H9 (cell line): ENCODE data around the gene ALG13. TPM values are rescaled to one million over a fixed set of nuclear protein-coding genes. Genes with fewer than 3 reads are reported as not detected.

Source experiments
- DNase-seq: peaks from one replicate; pipeline ENCODE4 v3.0.0-alpha.2; 2017
- H2AFZ ChIP-seq: one replicate; pipeline ENCODE4 v1.6.1; 2013; ENCODE audit warnings: mild to moderate bottlenecking, low read length, control low read depth, moderate library complexity
- H2AK5ac ChIP-seq: 2 replicates; pipeline ENCODE4 v1.6.1; 2013; ENCODE audit warnings: low read length, control low read depth, mixed read lengths; ENCODE audit not compliant: insufficient read length
- H2BK120ac ChIP-seq: one replicate; pipeline ENCODE4 v1.6.1; 2013; ENCODE audit warnings: low read depth, mild to moderate bottlenecking, low read length, control low read depth, inconsistent platforms; ENCODE audit not compliant: poor library complexity, severe bottlenecking
- H2BK12ac ChIP-seq: 2 replicates; pipeline ENCODE4 v1.6.1; 2013; ENCODE audit warnings: low read length, control low read depth, mixed read lengths, low read depth; ENCODE audit not compliant: insufficient read length
- H2BK15ac ChIP-seq: 2 replicates; pipeline ENCODE4 v1.6.1; 2013; ENCODE audit warnings: low read depth, low read length, control low read depth
- H2BK20ac ChIP-seq: one replicate; pipeline ENCODE4 v1.6.1; 2013; ENCODE audit warnings: low read depth, mild to moderate bottlenecking, low read length, control low read depth, inconsistent platforms; ENCODE audit not compliant: poor library complexity, severe bottlenecking
- H2BK5ac ChIP-seq: 2 replicates; pipeline ENCODE4 v1.6.1; 2013; ENCODE audit warnings: low read length, control low read depth, mixed read lengths; ENCODE audit not compliant: insufficient read length
- H3K14ac ChIP-seq: 2 replicates; pipeline ENCODE4 v1.6.1; 2013; ENCODE audit warnings: low read length, control low read depth; ENCODE audit not compliant: insufficient read depth
- H3K18ac ChIP-seq: 2 replicates; pipeline ENCODE4 v1.6.1; 2013; ENCODE audit warnings: low read depth, mild to moderate bottlenecking, mixed read lengths, low read length, control low read depth; ENCODE audit not compliant: insufficient read length
- H3K23ac ChIP-seq: 2 replicates; pipeline ENCODE4 v1.6.1; 2013; ENCODE audit warnings: low read length, control low read depth, mixed read lengths, low read depth; ENCODE audit not compliant: insufficient read length
- H3K23me2 ChIP-seq: 2 replicates; pipeline ENCODE4 v1.6.1; 2013; ENCODE audit warnings: low read depth, mild to moderate bottlenecking, mixed read lengths, low read length, control low read depth; ENCODE audit not compliant: insufficient read length, poor library complexity, severe bottlenecking
- H3K27ac ChIP-seq: 2 replicates; pipeline ENCODE4 v1.5.1; 2013; ENCODE audit warnings: low read length, control low read depth, mixed read lengths, low read depth; ENCODE audit not compliant: insufficient read length
- H3K27me3 ChIP-seq: 2 replicates; pipeline ENCODE4 v1.6.1; 2013; ENCODE audit warnings: low read length, control low read depth, inconsistent platforms; ENCODE audit not compliant: insufficient read depth
- H3K4ac ChIP-seq: 2 replicates; pipeline ENCODE4 v1.6.1; 2013; ENCODE audit warnings: low read depth, mild to moderate bottlenecking, control low read depth, inconsistent platforms, low read length, moderate library complexity
- H3K4me1 ChIP-seq: 2 replicates; pipeline ENCODE4 v1.6.1; 2013; ENCODE audit warnings: low read length, control low read depth, inconsistent platforms; ENCODE audit not compliant: insufficient read depth
- H3K4me2 ChIP-seq: 2 replicates; pipeline ENCODE4 v1.6.1; 2013; ENCODE audit warnings: low read length, control low read depth, mixed read lengths; ENCODE audit not compliant: insufficient read length, insufficient read depth
- H3K56ac ChIP-seq: 2 replicates; pipeline ENCODE4 v1.6.1; 2013; ENCODE audit warnings: low read depth, mild to moderate bottlenecking, mixed read lengths, low read length, control low read depth; ENCODE audit not compliant: insufficient read length
- H3K79me1 ChIP-seq: 2 replicates; pipeline ENCODE4 v1.6.1; 2013; ENCODE audit warnings: low read depth, mild to moderate bottlenecking, moderate library complexity, low read length, control low read depth, inconsistent platforms; ENCODE audit not compliant: insufficient read depth, poor library complexity, severe bottlenecking
- H3K79me2 ChIP-seq: 2 replicates; pipeline ENCODE4 v1.6.1; 2013; ENCODE audit warnings: low read length, control low read depth, inconsistent platforms; ENCODE audit not compliant: insufficient read depth
- H3K9ac ChIP-seq: 2 replicates; pipeline ENCODE4 v1.6.1; 2013; ENCODE audit warnings: low read length, control low read depth, mixed read lengths; ENCODE audit not compliant: insufficient read length; ENCODE audit errors: extremely low read depth
- H3K9me3 ChIP-seq: one replicate; pipeline ENCODE4 v1.6.1; 2013; ENCODE audit warnings: low read depth, low read length, inconsistent platforms; ENCODE audit not compliant: control insufficient read depth
- H3T11ph ChIP-seq: one replicate; pipeline ENCODE4 v1.6.1; 2013; ENCODE audit warnings: mild to moderate bottlenecking, low read length, control low read depth, inconsistent platforms
- H4K20me1 ChIP-seq: one replicate; pipeline ENCODE4 v1.6.1; 2013; ENCODE audit not compliant: control insufficient read depth, insufficient read length, insufficient read depth
- H4K5ac ChIP-seq: 2 replicates; pipeline ENCODE4 v1.6.1; 2013; ENCODE audit warnings: low read depth, mild to moderate bottlenecking, mixed read lengths, low read length, control low read depth; ENCODE audit not compliant: insufficient read length
- H4K8ac ChIP-seq: replicated peaks from 2 replicates; pipeline ENCODE4 v1.6.1; 2013; ENCODE audit warnings: low read length, control low read depth, mixed read lengths, low read depth; ENCODE audit not compliant: insufficient read length
- H4K91ac ChIP-seq: 2 replicates; pipeline ENCODE4 v1.6.1; 2013; ENCODE audit warnings: low read depth, mild to moderate bottlenecking, moderate library complexity, mixed read lengths, low read length, control low read depth; ENCODE audit not compliant: insufficient read length
- H3K27ac Mint-ChIP-seq, 3 experiments: 2 replicates in 2 of 3; 3 replicates in 1 of 3; pipeline ENCODE4 v1.8.0; 2020 to 2021; ENCODE audit warnings: mixed read lengths in 3 of 3, mild to moderate bottlenecking in 1 of 3, moderate library complexity in 1 of 3
- H3K27me3 Mint-ChIP-seq: 2 replicates; pipeline ENCODE4 v1.8.0; 2021; ENCODE audit warnings: low read depth, mild to moderate bottlenecking, moderate library complexity, mixed read lengths
- H3K36me3 Mint-ChIP-seq, 3 experiments: 2 replicates in 2 of 3; 3 replicates in 1 of 3; pipeline ENCODE4 v1.8.0; 2020 to 2021; ENCODE audit warnings: low read depth in 3 of 3, mixed read lengths in 3 of 3; ENCODE audit not compliant: insufficient read depth in 1 of 3
- H3K4me1 Mint-ChIP-seq, 2 experiments: 2 replicates each; pipeline ENCODE4 v1.8.0; 2020; ENCODE audit warnings: mixed read lengths in 2 of 2
- H3K4me3 Mint-ChIP-seq, 2 experiments: 2 replicates in 1 of 2; 3 replicates in 1 of 2; pipeline ENCODE4 v1.8.0; 2020 to 2021; ENCODE audit warnings: mild to moderate bottlenecking in 2 of 2, mixed read lengths in 2 of 2, moderate library complexity in 1 of 2
- H3K9me3 Mint-ChIP-seq, 2 experiments: 2 replicates in 1 of 2; 3 replicates in 1 of 2; pipeline ENCODE4 v1.8.0; 2020; ENCODE audit warnings: mild to moderate bottlenecking in 2 of 2, mixed read lengths in 2 of 2, moderate library complexity in 1 of 2
- CTCF ChIP-seq: fragments of 200-600 bp; sonication (generic); conservative IDR thresholded peaks from 3 replicates; pipeline ENCODE4 v1.8.0; 2021; ENCODE audit warnings: antibody characterized with exemption, mild to moderate bottlenecking
- WGBS: extraction: QIAGEN DNeasy Blood & Tissue Kit; methylation state at CpG from one replicate; pipeline ENCODE4 v1.1.7; 2013; ENCODE audit warnings: missing lambda C conversion rate, low lambda C conversion rate, mixed read lengths; ENCODE audit not compliant: insufficient read length; ENCODE audit errors: extremely low coverage; 5-methylcytosine and 5-hydroxymethylcytosine counted together
- total RNA-seq: library from RNA; stranded (reverse); gene quantifications from 2 replicates; pipeline ENCODE4 v1.2.1, GENCODE V29; 2021

Gene ALG13
- total RNA-seq, 1 experiment from 2014 or later, result 91.9 TPM

DNA sequence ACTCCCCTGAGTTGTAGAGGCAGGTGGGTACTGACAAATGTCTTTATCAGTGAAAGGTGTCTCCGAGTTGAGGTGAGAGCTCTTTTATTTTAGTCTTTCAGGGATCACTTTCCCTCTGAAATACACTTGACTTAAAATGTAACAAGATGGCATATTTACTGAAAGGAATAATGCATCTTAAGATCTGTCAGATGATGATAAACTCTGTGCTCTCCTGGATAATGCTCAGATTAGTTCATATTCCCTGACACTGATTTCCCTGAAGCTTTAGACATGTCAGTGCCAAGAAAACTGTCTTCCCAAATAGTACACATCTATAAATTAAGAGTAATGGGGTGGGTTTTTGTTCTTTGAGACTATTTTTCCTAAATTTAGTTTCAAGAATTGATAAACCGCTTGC lies 75.5 kb downstream of the ALG13 start:
- no CpG with 5 or more reads among the region's 2 CpGs for WGBS
- no peak overlapping the region for H3T11ph ChIP-seq
- no peak overlapping the region for H2AK5ac ChIP-seq
- H3K18ac ChIP-seq, result no peak overlapping the region
- no peak for DNase-seq
- H3K9me3 ChIP-seq, result no peaks in the 10 kb centered on the region
- no peaks in the 10 kb centered on the region for H3K79me1 ChIP-seq
- no peak overlapping the region for H4K91ac ChIP-seq
- no peak overlapping the region for H3K56ac ChIP-seq
- H4K5ac ChIP-seq, result no peak overlapping the region
- H3K27me3 ChIP-seq, result no peaks in the 10 kb centered on the region
- no peaks in the 10 kb centered on the region for H3K4me1 ChIP-seq
- Mint-ChIP-seq H3K36me3 (peaks cover 32 to 53% (median 50%) of the 10 kb centered on the region in 3 experiments; a peak in 6 of 7 replicates), H3K4me3 (no peak overlapping the region), H3K27me3 (no peaks in the 10 kb centered on the region), H3K4me1 (no peaks in the 10 kb centered on the region), H3K27ac (no peak overlapping the region), H3K9me3 (peaks cover 0 to 9% of the 10 kb centered on the region in 2 experiments; a peak in 3 of 5 replicates)
- H4K20me1 ChIP-seq, result no peaks in the 10 kb centered on the region
- no peak overlapping the region for H3K27ac ChIP-seq
- H3K23ac ChIP-seq, result no peak overlapping the region
- no peak overlapping the region for H2BK5ac ChIP-seq
- H3K79me2 ChIP-seq, result no peaks in the 10 kb centered on the region
- no peak overlapping the region for H4K8ac ChIP-seq
- H3K4ac ChIP-seq, result no peak overlapping the region
- H2AFZ ChIP-seq, result no peak overlapping the region
- no peak overlapping the region for H2BK12ac ChIP-seq
- no peaks in the 10 kb centered on the region for H3K23me2 ChIP-seq
- H3K9ac ChIP-seq, result no peak overlapping the region
- H2BK15ac ChIP-seq, result no peak overlapping the region
- no peak overlapping the region for H3K14ac ChIP-seq
- TF ChIP-seq CTCF, result no peak
- H3K4me2 ChIP-seq, result no peak overlapping the region
- no peak overlapping the region for H2BK20ac ChIP-seq
- no peak overlapping the region for H2BK120ac ChIP-seq
